Breast epithelium (tissue), 4 donors: ENCODE results near the gene UGT3A2. TPM values are rescaled to one million over a fixed set of nuclear protein-coding genes. Genes with fewer than 3 reads are reported as not detected.
A peak's percentile ranks its signal among the peaks of the same experiment; 100 is the strongest.

Experiments used
- DNase-seq, 2 donors: peaks; one replicate each; pipeline ENCODE4 v3.0.0-alpha.2; 2019; ENCODE audit warnings: low spot score in 2 of 2
- H3K27ac ChIP-seq, 2 donors: fragments of 200-600 bp; sonication (generic) in 1 of 2; one replicate each; pipeline ENCODE4 v1.5.1; 2016 to 2019; ENCODE audit warnings: mild to moderate bottlenecking in 1 of 2
- H3K27me3 ChIP-seq, 2 donors: fragments of 200-600 bp; sonication (generic) in 1 of 2; one replicate each; pipeline versions ENCODE4 v1.5.1 to v1.6.0; 2017 to 2019; ENCODE audit warnings: control low read depth in 1 of 2, mild to moderate bottlenecking in 1 of 2
- H3K36me3 ChIP-seq: fragments of 200-600 bp; one replicate; pipeline ENCODE4 v1.5.1; 2019
- H3K4me1 ChIP-seq, 2 donors: fragments of 200-600 bp; sonication (generic); one replicate each; pipeline ENCODE4 v1.5.1; 2016 to 2019; ENCODE audit warnings: control low read depth in 1 of 2
- H3K4me3 ChIP-seq, 3 donors: fragments of 200-600 bp; sonication (generic); 1 replicate in 2 of 3; 2 replicates in 1 of 3; pipeline ENCODE4 v1.5.1; 2016 to 2019; ENCODE audit warnings: mild to moderate bottlenecking in 3 of 3, moderate library complexity in 2 of 3
- H3K9me3 ChIP-seq, 2 donors: fragments of 200-600 bp; sonication (generic) in 1 of 2; one replicate each; pipeline ENCODE4 v1.5.1; 2016 to 2019; ENCODE audit warnings: control low read depth in 1 of 2
- POLR2A ChIP-seq: fragments of 450-650 bp; IDR thresholded peaks from one replicate; pipeline ENCODE4 v1.6.1; 2016; ENCODE audit warnings: antibody characterized with exemption, mild to moderate bottlenecking, moderate library complexity
- POLR2AphosphoS5 ChIP-seq, 3 donors: sonication (generic); formaldehyde crosslinking; IDR thresholded peaks; one replicate each; pipeline ENCODE4 v1.6.1; 2017; ENCODE audit warnings: antibody characterized with exemption in 3 of 3
- intact Hi-C: fragments of 100-400 bp; cut with DNase I; formaldehyde crosslinking; loops from one replicate; pipeline ENCODE4 v1.15.1; 2023; ENCODE audit warnings: low total_unique reads
- total RNA-seq, 3 donors: library from RNA; depleted of rRNA; stranded (reverse); fragments of >200 nt; gene quantifications; one replicate each; pipeline ENCODE4 v1.1.0, GENCODE V29; 2016
- TF ChIP-seq, protein P1 (sequence below), 3 donors: fragments of 450-650 bp; IDR thresholded peaks; one replicate each; pipeline ENCODE4 v1.5.1; 2016 to 2017; ENCODE audit warnings: antibody characterized with exemption in 3 of 3, mild to moderate bottlenecking in 3 of 3, moderate library complexity in 3 of 3

The UGT3A2 gene
- total RNA-seq = not detected

GRCh38 chr5:36066540-36067210 lies at the start of gene UGT3A2:
Gene UGT3A2, minus strand, starts transcription at chr5:36066882. Its CDS starts 93 bp downstream, at chr5:36066789.
- TF ChIP-seq, protein P1, sequence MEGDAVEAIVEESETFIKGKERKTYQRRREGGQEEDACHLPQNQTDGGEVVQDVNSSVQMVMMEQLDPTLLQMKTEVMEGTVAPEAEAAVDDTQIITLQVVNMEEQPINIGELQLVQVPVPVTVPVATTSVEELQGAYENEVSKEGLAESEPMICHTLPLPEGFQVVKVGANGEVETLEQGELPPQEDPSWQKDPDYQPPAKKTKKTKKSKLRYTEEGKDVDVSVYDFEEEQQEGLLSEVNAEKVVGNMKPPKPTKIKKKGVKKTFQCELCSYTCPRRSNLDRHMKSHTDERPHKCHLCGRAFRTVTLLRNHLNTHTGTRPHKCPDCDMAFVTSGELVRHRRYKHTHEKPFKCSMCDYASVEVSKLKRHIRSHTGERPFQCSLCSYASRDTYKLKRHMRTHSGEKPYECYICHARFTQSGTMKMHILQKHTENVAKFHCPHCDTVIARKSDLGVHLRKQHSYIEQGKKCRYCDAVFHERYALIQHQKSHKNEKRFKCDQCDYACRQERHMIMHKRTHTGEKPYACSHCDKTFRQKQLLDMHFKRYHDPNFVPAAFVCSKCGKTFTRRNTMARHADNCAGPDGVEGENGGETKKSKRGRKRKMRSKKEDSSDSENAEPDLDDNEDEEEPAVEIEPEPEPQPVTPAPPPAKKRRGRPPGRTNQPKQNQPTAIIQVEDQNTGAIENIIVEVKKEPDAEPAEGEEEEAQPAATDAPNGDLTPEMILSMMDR (IDR thresholded peaks at IDR 0.05) = no peak
- TF ChIP-seq POLR2AphosphoS5 (IDR thresholded peaks at IDR 0.05) (no peak), POLR2A (no peak)
- peak within 1 kb of the TSS in 2 of 3 donors; percentile 7 to 37 for H3K4me3 ChIP-seq
- DNase-seq = no peak
- no peak within 1 kb of the TSS for H3K27ac ChIP-seq
- peaks cover 0 to 23% of the 10 kb centered on the region in 2 donors for H3K27me3 ChIP-seq
- no peaks in the 10 kb centered on the region for H3K9me3 ChIP-seq
- H3K4me1 ChIP-seq = no peaks in the 10 kb centered on the region
- intact Hi-C loops = no loop called here
- no peaks in the 10 kb centered on the region for H3K36me3 ChIP-seq

DNA sequence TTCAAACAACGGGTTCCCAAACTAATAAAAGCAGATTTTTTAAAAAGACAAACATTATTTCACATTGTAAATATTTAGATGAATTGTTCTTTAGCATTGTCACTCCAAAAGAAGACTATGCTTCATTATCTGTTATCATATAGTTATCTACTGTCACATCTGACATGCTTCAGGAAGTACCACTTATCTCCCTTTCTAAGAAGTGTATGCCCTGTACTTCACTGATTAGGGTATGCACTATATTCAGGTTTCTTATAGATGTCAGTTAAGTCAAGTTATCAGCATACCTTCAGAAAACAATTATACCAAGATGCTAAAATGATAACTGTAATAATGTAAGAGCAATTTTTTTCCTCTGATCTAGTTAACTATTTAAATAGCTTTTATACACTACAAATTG lies 44.6 kb upstream of the UGT3A2 start:
- no peaks in the 10 kb centered on the region for H3K9me3 ChIP-seq
- peaks cover 9% of the 10 kb centered on the region for H3K36me3 ChIP-seq
- TF ChIP-seq, protein P1 (IDR thresholded peaks at IDR 0.05) = no peak
- TF ChIP-seq POLR2AphosphoS5 (IDR thresholded peaks at IDR 0.05) = no peak
- TF ChIP-seq POLR2A = no peak
- no peak overlapping the region for H3K27ac ChIP-seq
- no peak for DNase-seq
- intact Hi-C loops = no loop called here
- no peak overlapping the region for H3K4me3 ChIP-seq
- no peaks in the 10 kb centered on the region for H3K4me1 ChIP-seq
- no peaks in the 10 kb centered on the region for H3K27me3 ChIP-seq

DNA sequence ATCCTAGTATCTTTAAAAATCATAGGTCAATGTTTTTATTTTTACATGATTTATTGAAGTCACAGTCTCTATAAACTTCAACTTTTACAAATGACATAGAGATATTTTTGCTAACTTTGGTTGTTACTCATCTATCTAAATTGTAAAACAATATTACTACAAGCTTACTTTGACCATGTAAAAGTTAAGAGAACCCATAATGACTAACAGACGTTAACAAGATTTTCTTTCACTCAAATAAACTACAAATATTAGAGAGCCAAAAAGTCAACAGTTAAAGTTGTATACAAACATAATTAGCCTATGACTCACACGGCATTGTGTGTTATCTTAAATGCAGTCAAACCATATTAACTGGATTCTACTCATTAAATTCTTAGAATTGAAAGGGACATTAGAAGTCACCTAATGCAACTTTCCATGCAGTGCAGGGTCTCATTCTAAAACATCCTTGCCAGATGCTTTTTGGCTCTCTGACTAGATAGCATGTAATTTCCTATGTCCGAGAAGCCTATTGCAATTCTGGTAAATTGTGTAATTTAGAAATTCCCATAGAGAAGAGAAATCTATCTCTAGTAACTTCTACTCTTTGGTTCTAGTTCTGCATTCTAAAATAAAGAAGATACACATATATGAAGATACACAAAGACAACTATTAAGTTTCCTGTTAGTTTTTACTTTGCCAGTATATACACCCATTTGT lies 42.2 kb upstream of the UGT3A2 start:
- no peak for DNase-seq
- no peaks in the 10 kb centered on the region for H3K27me3 ChIP-seq
- TF ChIP-seq POLR2A = no peak
- H3K4me3 ChIP-seq = no peak overlapping the region
- intact Hi-C loops = no loop called here
- H3K4me1 ChIP-seq = no peaks in the 10 kb centered on the region
- H3K27ac ChIP-seq = no peak overlapping the region
- no peaks in the 10 kb centered on the region for H3K9me3 ChIP-seq
- peaks cover 9% of the 10 kb centered on the region for H3K36me3 ChIP-seq

- Histone ChIP-seq H3K27me3 (no peaks in the 10 kb centered on the region), H3K4me1 (no peaks in the 10 kb centered on the region), H3K4me3 (no peak overlapping the region), H3K36me3 (peaks cover 13% of the 10 kb centered on the region), H3K9me3 (no peaks in the 10 kb centered on the region), H3K27ac (no peak overlapping the region)
- intact Hi-C loops = no loop called here
- no peak for TF ChIP-seq POLR2A
- no peak for DNase-seq
Measured at GRCh38 chr5:36105819-36106218, 39.1 kb upstream of the UGT3A2 start.

DNA sequence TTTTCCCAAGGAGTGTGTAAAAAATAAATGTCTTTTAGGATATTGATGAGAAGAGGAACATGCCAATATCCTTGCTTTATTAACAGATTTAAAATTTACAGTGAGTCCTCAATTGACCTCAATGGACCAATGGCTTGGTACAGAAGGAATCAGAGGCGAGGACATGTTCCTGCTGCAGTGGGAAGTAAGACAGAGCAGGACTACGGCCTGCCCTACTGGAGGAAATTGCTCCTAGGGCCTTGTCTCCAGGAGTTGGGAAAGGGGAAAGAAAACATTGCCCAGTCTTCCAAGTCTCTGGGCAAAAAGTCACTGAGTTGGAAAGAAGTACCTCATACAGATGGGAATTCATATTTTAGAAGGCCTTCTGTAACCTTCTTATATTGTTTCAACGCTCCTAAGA lies 33.1 kb upstream of the UGT3A2 start:
- H3K36me3 ChIP-seq = peaks cover 4% of the 10 kb centered on the region
- DNase-seq = no peak
- intact Hi-C loops = no loop called here

DNA sequence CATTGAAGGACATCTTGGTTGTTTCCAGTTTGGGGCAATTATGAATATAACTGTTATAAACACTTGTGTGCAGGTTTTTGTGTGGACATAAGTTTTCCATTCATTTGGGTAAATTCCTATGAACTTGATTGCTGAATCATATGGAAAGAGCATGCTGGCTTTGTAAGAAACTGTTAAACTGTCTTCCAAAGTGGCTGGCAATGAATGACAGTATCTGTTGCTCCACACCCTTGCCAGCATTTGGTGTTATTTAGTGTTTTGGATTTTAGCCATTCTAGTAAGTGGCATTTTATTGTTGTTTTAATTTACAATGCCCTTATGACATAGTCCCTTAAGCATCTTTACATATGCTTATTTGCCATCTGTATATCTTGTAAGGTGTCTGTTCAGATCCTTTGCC lies 29.8 kb upstream of the UGT3A2 start:
- Histone ChIP-seq H3K4me1 (no peaks in the 10 kb centered on the region), H3K9me3 (no peaks in the 10 kb centered on the region), H3K27me3 (no peaks in the 10 kb centered on the region), H3K4me3 (no peak overlapping the region), H3K27ac (no peak overlapping the region), H3K36me3 (no peaks in the 10 kb centered on the region)
- intact Hi-C loops = no loop called here
- TF ChIP-seq POLR2A (no peak), POLR2AphosphoS5 (IDR thresholded peaks at IDR 0.05) (no peak)
- TF ChIP-seq, protein P1 (IDR thresholded peaks at IDR 0.05) = no peak
- DNase-seq = no peak

More for the DNA sequence above, 33.1 kb upstream of the UGT3A2 start:
- Histone ChIP-seq H3K9me3 (no peaks in the 10 kb centered on the region), H3K4me3 (no peak overlapping the region), H3K27me3 (no peaks in the 10 kb centered on the region), H3K4me1 (no peaks in the 10 kb centered on the region), H3K27ac (no peak overlapping the region)
- TF ChIP-seq POLR2AphosphoS5 (IDR thresholded peaks at IDR 0.05) (no peak), POLR2A (no peak)
- TF ChIP-seq, protein P1 (IDR thresholded peaks at IDR 0.05) = no peak
